ENCODE results near the gene PTPRQ.

DNA sequence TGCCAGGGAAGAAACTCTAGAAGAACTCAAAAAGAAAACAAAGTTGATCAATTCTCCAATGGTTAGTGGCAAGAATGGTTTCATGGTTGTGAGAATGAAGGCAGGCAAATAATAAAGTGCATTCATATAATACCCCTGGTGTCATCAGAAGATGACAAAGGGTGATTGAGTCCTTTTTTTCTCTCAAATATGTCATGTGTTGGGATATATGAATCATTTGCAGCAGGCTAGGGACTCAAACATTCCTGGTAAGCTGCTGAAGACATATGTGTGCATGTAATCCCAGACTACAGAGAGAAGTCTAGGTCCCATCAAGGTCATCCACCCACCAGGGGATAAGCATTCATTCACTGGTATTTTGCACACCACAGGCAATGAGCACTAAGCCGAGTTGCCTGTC, 181.0 kb downstream of the PTPRQ start:
- TF ChIP-seq, protein P1, sequence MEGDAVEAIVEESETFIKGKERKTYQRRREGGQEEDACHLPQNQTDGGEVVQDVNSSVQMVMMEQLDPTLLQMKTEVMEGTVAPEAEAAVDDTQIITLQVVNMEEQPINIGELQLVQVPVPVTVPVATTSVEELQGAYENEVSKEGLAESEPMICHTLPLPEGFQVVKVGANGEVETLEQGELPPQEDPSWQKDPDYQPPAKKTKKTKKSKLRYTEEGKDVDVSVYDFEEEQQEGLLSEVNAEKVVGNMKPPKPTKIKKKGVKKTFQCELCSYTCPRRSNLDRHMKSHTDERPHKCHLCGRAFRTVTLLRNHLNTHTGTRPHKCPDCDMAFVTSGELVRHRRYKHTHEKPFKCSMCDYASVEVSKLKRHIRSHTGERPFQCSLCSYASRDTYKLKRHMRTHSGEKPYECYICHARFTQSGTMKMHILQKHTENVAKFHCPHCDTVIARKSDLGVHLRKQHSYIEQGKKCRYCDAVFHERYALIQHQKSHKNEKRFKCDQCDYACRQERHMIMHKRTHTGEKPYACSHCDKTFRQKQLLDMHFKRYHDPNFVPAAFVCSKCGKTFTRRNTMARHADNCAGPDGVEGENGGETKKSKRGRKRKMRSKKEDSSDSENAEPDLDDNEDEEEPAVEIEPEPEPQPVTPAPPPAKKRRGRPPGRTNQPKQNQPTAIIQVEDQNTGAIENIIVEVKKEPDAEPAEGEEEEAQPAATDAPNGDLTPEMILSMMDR (conservative IDR thresholded peaks at IDR 0.05) = no peak
- no peak for TF ChIP-seq EZH2 (IDR thresholded peaks at IDR 0.05; ENCODE audit: low read depth)

Data from PC-9 (cell line).